WTC11 (cell line): ENCODE measurements around the gene EML6. TPM values are rescaled to one million over a fixed set of nuclear protein-coding genes. Genes with fewer than 3 reads are reported as not detected.

Source experiments
- ATAC-seq: fragments of 200-7000 bp; cut with Tn5 transposase; 2 replicates; pipeline ENCODE4 v1.10.0; 2021; ENCODE audit warnings: mild to moderate bottlenecking, moderate library complexity
- CTCF ChIA-PET: fragments of 300-600 bp; sonication (Branson Sonifier 250); formaldehyde crosslinking; loops from one replicate; lab custom pipeline; 2021; ENCODE audit warnings: antibody characterized with exemption; lab: Charles Lee
- POLR2A ChIA-PET: fragments of 350-600 bp; sonication (Branson Sonifier 250); formaldehyde crosslinking; loops from one replicate; lab custom pipeline; 2021; ENCODE audit warnings: antibody characterized with exemption; lab: Charles Lee
- DNase-seq: peaks from one replicate; pipeline ENCODE4 v3.0.0; 2021; ENCODE audit warnings: low spot score
- H3K27ac Mint-ChIP-seq: 2 replicates; pipeline ENCODE4 v1.8.0; 2021; ENCODE audit warnings: mixed read lengths
- H3K27me3 Mint-ChIP-seq: 2 replicates; pipeline ENCODE4 v1.8.0; 2021; ENCODE audit warnings: low read depth, mild to moderate bottlenecking, moderate library complexity, mixed read lengths
- H3K36me3 Mint-ChIP-seq: 2 replicates; pipeline ENCODE4 v1.8.0; 2021; ENCODE audit warnings: mixed read lengths
- H3K4me1 Mint-ChIP-seq: 2 replicates; pipeline ENCODE4 v1.8.0; 2022; ENCODE audit warnings: mixed read lengths
- H3K4me3 Mint-ChIP-seq: 2 replicates; pipeline ENCODE4 v1.8.0; 2021; ENCODE audit warnings: mild to moderate bottlenecking, moderate library complexity, mixed read lengths
- H3K9me3 Mint-ChIP-seq: 2 replicates; pipeline ENCODE4 v1.8.0; 2021; ENCODE audit warnings: mixed read lengths
- ATF1 ChIP-seq: sonication (generic); formaldehyde crosslinking; IDR thresholded peaks from 2 replicates; pipeline ENCODE4 v1.8.1; 2023; ENCODE audit warnings: mild to moderate bottlenecking, moderate library complexity, missing genetic modification reagents
- CREB1 ChIP-seq: sonication (generic); formaldehyde crosslinking; IDR thresholded peaks from 2 replicates; pipeline ENCODE4 v1.8.0; 2023; ENCODE audit warnings: mild to moderate bottlenecking, missing genetic modification reagents
- FOXK1 ChIP-seq: sonication (generic); formaldehyde crosslinking; IDR thresholded peaks from 2 replicates; pipeline ENCODE4 v1.8.0; 2022; ENCODE audit warnings: mild to moderate bottlenecking, moderate library complexity, missing genetic modification reagents
- KAT7 ChIP-seq: sonication (generic); formaldehyde crosslinking; IDR thresholded peaks from 2 replicates; pipeline ENCODE4 v1.8.1; 2023; ENCODE audit warnings: missing genetic modification reagents, mild to moderate bottlenecking, borderline replicate concordance
- MXD4 ChIP-seq: fragments of 250-450 bp; sonication (Bioruptor Pico); IDR thresholded peaks from 2 replicates; pipeline ENCODE4 v1.8.0; 2021; ENCODE audit warnings: mild to moderate bottlenecking, moderate library complexity, borderline replicate concordance
- SOX15 ChIP-seq: fragments of 250-450 bp; sonication (Bioruptor Pico); IDR thresholded peaks from 2 replicates; pipeline ENCODE4 v1.9.0; 2021; ENCODE audit warnings: mild to moderate bottlenecking
- SP1 ChIP-seq: sonication (generic); formaldehyde crosslinking; conservative IDR thresholded peaks from 2 replicates; pipeline ENCODE4 v1.8.1; 2022; ENCODE audit warnings: missing genetic modification reagents
- TP53 ChIP-seq: sonication (generic); formaldehyde crosslinking; IDR thresholded peaks from 2 replicates; pipeline ENCODE4 v1.8.1; 2023; ENCODE audit warnings: mild to moderate bottlenecking, missing genetic modification reagents
- ZNF138 ChIP-seq: sonication (generic); formaldehyde crosslinking; conservative IDR thresholded peaks from 2 replicates; pipeline ENCODE4 v1.8.1; 2022; ENCODE audit warnings: mild to moderate bottlenecking, moderate library complexity, missing genetic modification reagents
- ZNF232 ChIP-seq: sonication (generic); formaldehyde crosslinking; IDR thresholded peaks from 2 replicates; pipeline ENCODE4 v1.8.0; 2022; ENCODE audit warnings: mild to moderate bottlenecking, missing genetic modification reagents
- ZNF317 ChIP-seq: sonication (generic); formaldehyde crosslinking; IDR thresholded peaks from 2 replicates; pipeline ENCODE4 v1.8.1; 2023; ENCODE audit warnings: low read depth, mild to moderate bottlenecking, moderate library complexity, missing genetic modification reagents, borderline replicate concordance
- total RNA-seq: library from RNA; stranded (reverse); gene quantifications from 3 replicates; pipeline ENCODE4 v1.2.3, GENCODE V29; 2021
- TF ChIP-seq, protein P1 (sequence below): sonication (generic); formaldehyde crosslinking; IDR thresholded peaks from 2 replicates; pipeline ENCODE4 v1.8.1; 2022; ENCODE audit warnings: mild to moderate bottlenecking, moderate library complexity, missing genetic modification reagents
- TF ChIP-seq, protein P2 (sequence below): sonication (generic); formaldehyde crosslinking; conservative IDR thresholded peaks from 2 replicates; pipeline ENCODE4 v1.8.1; 2022; ENCODE audit warnings: mild to moderate bottlenecking, missing genetic modification reagents
- TF ChIP-seq, protein P3 (sequence below): sonication (generic); formaldehyde crosslinking; IDR thresholded peaks from 2 replicates; pipeline ENCODE4 v1.8.0; 2023; ENCODE audit warnings: missing genetic modification reagents
- TF ChIP-seq, protein P4 (sequence below): fragments of 250-450 bp; sonication (Bioruptor Pico); IDR thresholded peaks from 2 replicates; pipeline ENCODE4 v1.9.0; 2021; ENCODE audit warnings: moderate library complexity, mild to moderate bottlenecking, inconsistent platforms, borderline replicate concordance
- TF ChIP-seq, protein P5 (sequence below): sonication (generic); formaldehyde crosslinking; IDR thresholded peaks from 2 replicates; pipeline ENCODE4 v1.8.0; 2023; ENCODE audit warnings: mild to moderate bottlenecking, missing genetic modification reagents

EML6 gene
- total RNA-seq, 1 experiment from 2014 or later: 2.1 TPM

DNA sequence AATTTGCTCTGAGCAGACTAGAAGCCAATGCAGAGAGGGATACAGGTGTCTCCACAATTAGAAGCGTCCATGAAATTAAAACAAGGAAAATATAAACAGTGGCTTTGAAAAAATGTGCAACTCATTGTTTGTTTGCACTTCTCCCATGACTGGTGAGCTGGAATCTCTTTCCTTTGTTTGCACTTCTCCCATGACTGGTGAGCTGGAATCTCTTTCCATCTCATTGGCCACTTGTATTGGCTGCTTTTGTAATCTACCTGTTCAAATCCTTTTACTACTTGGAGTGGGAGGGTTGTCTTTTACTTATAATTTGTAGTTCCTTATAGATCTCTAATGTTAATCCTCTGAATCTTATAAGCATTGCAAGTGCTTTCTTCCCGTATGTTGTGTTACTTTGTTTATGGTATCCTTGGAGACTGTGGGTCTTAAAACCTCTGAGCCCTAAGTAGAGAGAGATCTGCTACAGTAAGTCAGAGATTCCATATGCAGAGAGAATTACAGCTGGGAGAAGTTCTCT lies 232.7 kb downstream of the EML6 start:
- DNase-seq (no peak), ATAC-seq (no peak)
- Mint-ChIP-seq H3K9me3 (no peaks in the 10 kb centered on the region), H3K27ac (no peak overlapping the region), H3K27me3 (no peaks in the 10 kb centered on the region), H3K4me3 (no peak overlapping the region), H3K4me1 (peaks cover 18% of the 10 kb centered on the region), H3K36me3 (peaks cover 2% of the 10 kb centered on the region; the same call in 1 of the 2 replicates)
- TF ChIP-seq, protein P1, sequence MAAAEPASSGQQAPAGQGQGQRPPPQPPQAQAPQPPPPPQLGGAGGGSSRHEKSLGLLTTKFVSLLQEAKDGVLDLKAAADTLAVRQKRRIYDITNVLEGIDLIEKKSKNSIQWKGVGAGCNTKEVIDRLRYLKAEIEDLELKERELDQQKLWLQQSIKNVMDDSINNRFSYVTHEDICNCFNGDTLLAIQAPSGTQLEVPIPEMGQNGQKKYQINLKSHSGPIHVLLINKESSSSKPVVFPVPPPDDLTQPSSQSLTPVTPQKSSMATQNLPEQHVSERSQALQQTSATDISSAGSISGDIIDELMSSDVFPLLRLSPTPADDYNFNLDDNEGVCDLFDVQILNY (CRISPR knock-in tag): no peak
- no peak for TF ChIP-seq SP1
- no peak for TF ChIP-seq TP53 (CRISPR knock-in tag)
- no peak for TF ChIP-seq ATF1 (CRISPR knock-in tag)
- TF ChIP-seq ZNF138 (CRISPR knock-in tag): no peak
- no peak for TF ChIP-seq CREB1 (CRISPR knock-in tag)
- TF ChIP-seq, protein P2, sequence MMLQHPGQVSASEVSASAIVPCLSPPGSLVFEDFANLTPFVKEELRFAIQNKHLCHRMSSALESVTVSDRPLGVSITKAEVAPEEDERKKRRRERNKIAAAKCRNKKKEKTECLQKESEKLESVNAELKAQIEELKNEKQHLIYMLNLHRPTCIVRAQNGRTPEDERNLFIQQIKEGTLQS: no peak
- TF ChIP-seq ZNF232 (CRISPR knock-in tag): no peak
- TF ChIP-seq, protein P3, sequence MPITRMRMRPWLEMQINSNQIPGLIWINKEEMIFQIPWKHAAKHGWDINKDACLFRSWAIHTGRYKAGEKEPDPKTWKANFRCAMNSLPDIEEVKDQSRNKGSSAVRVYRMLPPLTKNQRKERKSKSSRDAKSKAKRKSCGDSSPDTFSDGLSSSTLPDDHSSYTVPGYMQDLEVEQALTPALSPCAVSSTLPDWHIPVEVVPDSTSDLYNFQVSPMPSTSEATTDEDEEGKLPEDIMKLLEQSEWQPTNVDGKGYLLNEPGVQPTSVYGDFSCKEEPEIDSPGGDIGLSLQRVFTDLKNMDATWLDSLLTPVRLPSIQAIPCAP (CRISPR knock-in tag): no peak
- TF ChIP-seq KAT7 (CRISPR knock-in tag): no peak
- no peak for TF ChIP-seq ZNF317
- TF ChIP-seq, protein P4, sequence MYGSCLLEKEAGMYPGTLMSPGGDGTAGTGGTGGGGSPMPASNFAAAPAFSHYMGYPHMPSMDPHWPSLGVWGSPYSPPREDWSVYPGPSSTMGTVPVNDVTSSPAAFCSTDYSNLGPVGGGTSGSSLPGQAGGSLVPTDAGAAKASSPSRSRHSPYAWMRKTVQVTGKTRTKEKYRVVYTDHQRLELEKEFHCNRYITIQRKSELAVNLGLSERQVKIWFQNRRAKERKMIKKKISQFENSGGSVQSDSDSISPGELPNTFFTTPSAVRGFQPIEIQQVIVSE (CRISPR knock-in tag): no peak
- no peak for TF ChIP-seq FOXK1
- TF ChIP-seq, protein P5, sequence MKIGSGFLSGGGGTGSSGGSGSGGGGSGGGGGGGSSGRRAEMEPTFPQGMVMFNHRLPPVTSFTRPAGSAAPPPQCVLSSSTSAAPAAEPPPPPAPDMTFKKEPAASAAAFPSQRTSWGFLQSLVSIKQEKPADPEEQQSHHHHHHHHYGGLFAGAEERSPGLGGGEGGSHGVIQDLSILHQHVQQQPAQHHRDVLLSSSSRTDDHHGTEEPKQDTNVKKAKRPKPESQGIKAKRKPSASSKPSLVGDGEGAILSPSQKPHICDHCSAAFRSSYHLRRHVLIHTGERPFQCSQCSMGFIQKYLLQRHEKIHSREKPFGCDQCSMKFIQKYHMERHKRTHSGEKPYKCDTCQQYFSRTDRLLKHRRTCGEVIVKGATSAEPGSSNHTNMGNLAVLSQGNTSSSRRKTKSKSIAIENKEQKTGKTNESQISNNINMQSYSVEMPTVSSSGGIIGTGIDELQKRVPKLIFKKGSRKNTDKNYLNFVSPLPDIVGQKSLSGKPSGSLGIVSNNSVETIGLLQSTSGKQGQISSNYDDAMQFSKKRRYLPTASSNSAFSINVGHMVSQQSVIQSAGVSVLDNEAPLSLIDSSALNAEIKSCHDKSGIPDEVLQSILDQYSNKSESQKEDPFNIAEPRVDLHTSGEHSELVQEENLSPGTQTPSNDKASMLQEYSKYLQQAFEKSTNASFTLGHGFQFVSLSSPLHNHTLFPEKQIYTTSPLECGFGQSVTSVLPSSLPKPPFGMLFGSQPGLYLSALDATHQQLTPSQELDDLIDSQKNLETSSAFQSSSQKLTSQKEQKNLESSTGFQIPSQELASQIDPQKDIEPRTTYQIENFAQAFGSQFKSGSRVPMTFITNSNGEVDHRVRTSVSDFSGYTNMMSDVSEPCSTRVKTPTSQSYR (CRISPR knock-in tag): no peak
- ChIA-PET CTCF (interaction anchor here (1.5 kb wide), 1 partner anchor 56 kb away, joined by 5 read pairs; no protein-coding TSS in a partner anchor), POLR2A (no interaction called here)

DNA sequence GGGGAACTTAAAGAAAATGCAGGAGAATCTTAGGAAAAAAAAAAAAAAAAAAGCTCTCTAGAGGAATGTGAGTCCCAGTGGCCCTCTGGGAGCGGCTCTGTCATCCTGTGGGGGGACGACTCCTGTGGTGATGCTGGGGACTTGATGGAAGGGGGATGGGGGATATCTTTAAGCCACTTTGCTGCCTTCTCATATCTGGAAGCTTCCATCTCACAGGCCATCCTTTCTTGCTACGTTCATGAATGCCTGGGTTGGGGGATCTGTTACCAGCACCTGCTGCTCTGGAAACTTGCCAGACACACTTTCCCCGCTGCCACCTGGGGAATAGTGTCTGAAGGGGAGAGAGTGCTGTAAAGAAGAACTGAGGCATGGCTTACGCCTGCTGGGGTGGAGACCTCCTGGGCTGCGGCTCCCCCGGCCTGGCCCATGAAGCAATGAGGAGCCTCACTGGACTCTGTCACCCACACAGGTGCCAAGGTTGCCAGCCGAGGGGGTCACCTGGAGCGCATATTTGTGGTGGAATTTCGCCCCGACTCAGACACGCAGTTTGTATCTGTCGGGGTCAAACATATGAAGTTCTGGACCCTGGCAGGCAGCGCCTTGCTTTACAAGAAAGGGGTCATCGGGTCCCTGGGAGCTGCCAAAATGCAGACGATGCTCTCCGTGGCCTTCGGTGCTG lies 234.0 kb downstream of the EML6 start:
- no peak overlapping the region for H3K4me3 Mint-ChIP-seq
- ATAC-seq: peak; percentile 72
- ChIA-PET CTCF (interaction anchor here (0.6 to 1.5 kb wide), 2 partner anchors 58 to 113 kb away, joined by 3 to 5 read pairs; no protein-coding TSS in a partner anchor), POLR2A (interaction anchor here (1.0 kb wide), 1 partner anchor 17 kb away, joined by 3 read pairs; no protein-coding TSS in a partner anchor)
- H3K4me1 Mint-ChIP-seq: peaks cover 18% of the 10 kb centered on the region
- H3K9me3 Mint-ChIP-seq: no peaks in the 10 kb centered on the region
- peaks cover 2% of the 10 kb centered on the region; the same call in 1 of the 2 replicates for H3K36me3 Mint-ChIP-seq
- TF ChIP-seq SOX15 (CRISPR knock-in tag): no peak
- no peak for TF ChIP-seq MXD4 (CRISPR knock-in tag)
- TF ChIP-seq, protein P5 (CRISPR knock-in tag): no peak
- TF ChIP-seq, all 79 proteins: peak for 0
- Mint-ChIP-seq H3K27ac (no peak overlapping the region), H3K27me3 (no peaks in the 10 kb centered on the region)
- peak; percentile 40 for DNase-seq
